SK-N-SH treated with all-trans-retinoic acid at 6 μM for 48 hours (cell line): ENCODE data around the gene PDILT.

Source experiments
- BACH2 ChIP-seq: fragments of 250-450 bp; sonication (Bioruptor Pico); IDR thresholded peaks from 2 replicates; pipeline ENCODE4 v1.9.0; 2021; ENCODE audit warnings: mild to moderate bottlenecking, borderline replicate concordance
- GLIS3 ChIP-seq: fragments of 250-450 bp; sonication (Bioruptor Pico); IDR thresholded peaks from 2 replicates; pipeline ENCODE4 v1.5.0; 2020; ENCODE audit warnings: mild to moderate bottlenecking, moderate library complexity
- ISL1 ChIP-seq: fragments of 250-450 bp; sonication (Bioruptor Pico); IDR thresholded peaks from 2 replicates; pipeline ENCODE4 v2.1.2; 2022; ENCODE audit warnings: mild to moderate bottlenecking, moderate library complexity
- PATZ1 ChIP-seq: fragments of 250-450 bp; sonication (Bioruptor Pico); IDR thresholded peaks from 2 replicates; pipeline ENCODE4 v1.8.0; 2020; ENCODE audit warnings: mild to moderate bottlenecking, moderate library complexity, borderline replicate concordance
- RARB ChIP-seq: fragments of 250-450 bp; sonication (Bioruptor Pico); IDR thresholded peaks from 2 replicates; pipeline ENCODE4 v1.8.0; 2021; ENCODE audit warnings: mild to moderate bottlenecking, moderate library complexity
- TCF4 ChIP-seq: fragments of 250-450 bp; sonication (Bioruptor Pico); IDR thresholded peaks from 2 replicates; pipeline ENCODE4 v1.8.0; 2021; ENCODE audit warnings: mild to moderate bottlenecking, moderate library complexity, borderline replicate concordance
- TOX ChIP-seq: fragments of 250-450 bp; sonication (Bioruptor Pico); IDR thresholded peaks from 2 replicates; pipeline ENCODE4 v1.8.0; 2021; ENCODE audit warnings: mild to moderate bottlenecking, moderate library complexity, borderline replicate concordance
- ZC3H10 ChIP-seq: fragments of 250-450 bp; sonication (Bioruptor Pico); IDR thresholded peaks from 2 replicates; pipeline ENCODE4 v1.5.1; 2021; ENCODE audit warnings: mild to moderate bottlenecking, moderate library complexity
- ZFP30 ChIP-seq: fragments of 450-650 bp; formaldehyde crosslinking; IDR thresholded peaks from 2 replicates; pipeline ENCODE4 v1.5.0; 2022; ENCODE audit warnings: mild to moderate bottlenecking, moderate library complexity
- ZNF565 ChIP-seq: fragments of 450-650 bp; formaldehyde crosslinking; conservative IDR thresholded peaks from 2 replicates; pipeline ENCODE4 v1.5.0; 2020; ENCODE audit warnings: low read depth, mild to moderate bottlenecking, moderate library complexity
- ZNF8 ChIP-seq: fragments of 450-650 bp; formaldehyde crosslinking; IDR thresholded peaks from 2 replicates; pipeline ENCODE4 v1.5.0; 2020; ENCODE audit warnings: mild to moderate bottlenecking, moderate library complexity

DNA sequence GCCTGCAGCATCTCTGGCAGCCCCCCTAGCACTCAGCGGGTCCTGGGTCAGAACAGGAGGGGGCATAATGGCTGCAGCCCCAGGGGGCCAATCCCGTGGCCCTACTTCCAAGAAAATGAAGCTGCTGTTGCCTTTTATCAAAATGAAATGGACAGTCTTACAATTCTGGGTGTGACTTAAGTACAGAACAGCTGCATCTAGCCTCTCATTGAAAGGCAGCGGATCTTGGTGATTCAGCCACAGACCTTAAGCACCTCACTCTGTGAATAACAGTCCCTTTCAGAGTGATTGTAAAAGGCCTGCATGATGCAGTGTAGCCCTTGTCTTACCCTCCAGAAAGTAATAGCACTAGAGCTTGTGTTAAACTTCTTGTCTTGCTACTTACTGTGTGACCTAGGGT lies 40.5 kb downstream of the PDILT start:
- TF ChIP-seq PATZ1 (CRISPR knock-in tag) (no peak), ZC3H10 (CRISPR knock-in tag) (no peak), TOX (CRISPR knock-in tag) (no peak), ZNF565 (CRISPR knock-in tag) (no peak), BACH2 (CRISPR knock-in tag) (no peak), TCF4 (CRISPR knock-in tag) (no peak), GLIS3 (CRISPR knock-in tag) (no peak), RARB (CRISPR knock-in tag) (no peak), ZFP30 (CRISPR knock-in tag) (no peak), ZNF8 (CRISPR knock-in tag) (no peak), ISL1 (CRISPR knock-in tag) (no peak)
